ENCODE measurements around the gene ADRM1. TPM values are rescaled to one million over a fixed set of nuclear protein-coding genes. Genes with fewer than 3 reads are reported as not detected.

Gene ADRM1
- total and polyA plus RNA-seq, 3 experiments from 2014 or later: 101 to 166 (median 159) TPM

DNA sequence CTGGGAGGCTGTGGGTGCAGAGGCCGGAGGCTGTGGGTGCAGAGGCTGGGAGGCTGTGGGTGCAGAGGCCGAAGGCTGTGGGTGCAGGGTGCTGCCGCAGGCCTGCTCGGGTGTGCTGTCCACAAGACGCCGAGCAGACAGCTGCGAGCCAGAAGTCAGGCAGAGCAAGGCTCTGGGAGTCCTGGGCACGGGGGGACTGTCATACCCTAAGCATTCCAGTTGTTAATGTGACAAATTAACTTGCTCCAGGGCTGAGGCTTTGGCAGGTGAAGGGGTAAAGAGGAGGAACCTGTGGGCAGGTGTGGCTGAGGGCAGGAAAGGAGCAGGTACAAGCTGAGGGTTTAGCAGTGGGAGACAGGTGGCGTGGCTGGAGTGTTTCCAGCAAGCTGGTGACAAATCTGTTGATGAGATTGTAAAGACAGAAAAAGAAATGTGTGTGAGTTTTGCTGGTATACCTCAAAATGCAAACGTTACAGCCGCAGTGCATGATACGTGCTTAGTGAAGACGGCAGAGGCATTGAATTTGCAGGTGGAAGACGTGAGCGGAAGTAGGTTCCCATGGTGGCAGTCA is 14.2 kb upstream of the ADRM1 start:
- Histone ChIP-seq H3K4me1 (ENCODE audit: insufficient read depth, low read length) (peaks cover 5% of the 10 kb centered on the region), H3K27me3 (ENCODE audit: insufficient read depth, low read length, poor library complexity, severe bottlenecking) (no peaks in the 10 kb centered on the region), H3K36me3 (ENCODE audit: insufficient read depth, low read length) (no peaks in the 10 kb centered on the region), H3K9me3 (ENCODE audit: low read length) (no peaks in the 10 kb centered on the region), H3K27ac (ENCODE audit: low read depth, low read length) (no peak overlapping the region), H3K4me3 (ENCODE audit: low read length) (no peak overlapping the region)
- Mint-ChIP-seq H3K9me3 (no peaks in the 10 kb centered on the region), H3K4me1 (peaks cover 13 to 17% (median 16%) of the 10 kb centered on the region in 3 donors), H3K36me3 (peaks cover 0 to 66% (median 5%) of the 10 kb centered on the region in 3 donors), H3K4me3 (no peak overlapping the region), H3K27me3 (no peaks in the 10 kb centered on the region), H3K27ac (peak overlapping the region in 2 of 8 donors; percentile 25 to 43)
- no peak for DNase-seq
- ChIA-PET POLR2A (no interaction called here), CTCF (no interaction called here)

GRCh38 chr20:62289131-62289530 is 13.7 kb upstream of the ADRM1 start:
- Mint-ChIP-seq H3K9me3 (no peaks in the 10 kb centered on the region), H3K36me3 (peaks cover 0 to 66% (median 5%) of the 10 kb centered on the region in 3 donors), H3K27ac (peak overlapping the region in 1 of 8 donors; percentile 33), H3K4me1 (peaks cover 15 to 22% (median 16%) of the 10 kb centered on the region in 3 donors), H3K27me3 (no peaks in the 10 kb centered on the region), H3K4me3 (no peak overlapping the region)
- H3K4me1 ChIP-seq (ENCODE audit: insufficient read depth, low read length): peaks cover 5% of the 10 kb centered on the region
- no peaks in the 10 kb centered on the region for H3K9me3 ChIP-seq (ENCODE audit: low read length)
- ChIA-PET POLR2A (no interaction called here), CTCF (no interaction called here)
- H3K27ac ChIP-seq (ENCODE audit: low read depth, low read length): no peak overlapping the region
- no peaks in the 10 kb centered on the region for H3K27me3 ChIP-seq (ENCODE audit: insufficient read depth, low read length, poor library complexity, severe bottlenecking)
- no peaks in the 10 kb centered on the region for H3K36me3 ChIP-seq (ENCODE audit: insufficient read depth, low read length)
- DNase-seq: no peak
- H3K4me3 ChIP-seq (ENCODE audit: low read length): no peak overlapping the region

DNA sequence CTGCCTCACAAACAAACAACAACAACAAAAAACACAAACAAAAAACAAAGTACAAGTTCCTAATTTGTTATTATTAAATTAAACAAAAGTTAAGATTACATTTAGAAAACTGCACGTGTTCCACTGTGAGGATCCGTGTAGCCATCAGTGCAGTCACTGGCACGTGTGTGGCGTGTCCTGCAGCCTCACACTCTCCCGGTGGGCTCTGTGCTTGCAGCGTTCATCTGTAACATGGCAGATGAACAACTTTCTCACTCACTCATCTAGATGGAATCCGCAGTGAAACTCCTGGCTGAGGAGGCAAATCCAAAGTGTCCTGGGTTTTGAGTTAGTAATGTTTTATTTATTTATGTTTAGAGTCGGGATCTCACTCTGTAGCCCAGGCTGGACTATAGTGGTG is 12.9 kb upstream of the ADRM1 start:
- Mint-ChIP-seq H3K4me3 (no peak overlapping the region), H3K36me3 (peaks cover 0 to 64% (median 5%) of the 10 kb centered on the region in 3 donors), H3K27ac (no peak overlapping the region), H3K4me1 (peaks cover 15 to 22% (median 16%) of the 10 kb centered on the region in 3 donors), H3K27me3 (no peaks in the 10 kb centered on the region), H3K9me3 (no peaks in the 10 kb centered on the region)
- H3K4me3 ChIP-seq (ENCODE audit: low read length): no peak overlapping the region
- H3K9me3 ChIP-seq (ENCODE audit: low read length): no peaks in the 10 kb centered on the region
- ChIA-PET CTCF (no interaction called here), POLR2A (no interaction called here)
- no peaks in the 10 kb centered on the region for H3K27me3 ChIP-seq (ENCODE audit: insufficient read depth, low read length, poor library complexity, severe bottlenecking)
- no peaks in the 10 kb centered on the region for H3K36me3 ChIP-seq (ENCODE audit: insufficient read depth, low read length)
- no peak for DNase-seq
- peaks cover 5% of the 10 kb centered on the region for H3K4me1 ChIP-seq (ENCODE audit: insufficient read depth, low read length)
- no peak overlapping the region for H3K27ac ChIP-seq (ENCODE audit: low read depth, low read length)

DNA sequence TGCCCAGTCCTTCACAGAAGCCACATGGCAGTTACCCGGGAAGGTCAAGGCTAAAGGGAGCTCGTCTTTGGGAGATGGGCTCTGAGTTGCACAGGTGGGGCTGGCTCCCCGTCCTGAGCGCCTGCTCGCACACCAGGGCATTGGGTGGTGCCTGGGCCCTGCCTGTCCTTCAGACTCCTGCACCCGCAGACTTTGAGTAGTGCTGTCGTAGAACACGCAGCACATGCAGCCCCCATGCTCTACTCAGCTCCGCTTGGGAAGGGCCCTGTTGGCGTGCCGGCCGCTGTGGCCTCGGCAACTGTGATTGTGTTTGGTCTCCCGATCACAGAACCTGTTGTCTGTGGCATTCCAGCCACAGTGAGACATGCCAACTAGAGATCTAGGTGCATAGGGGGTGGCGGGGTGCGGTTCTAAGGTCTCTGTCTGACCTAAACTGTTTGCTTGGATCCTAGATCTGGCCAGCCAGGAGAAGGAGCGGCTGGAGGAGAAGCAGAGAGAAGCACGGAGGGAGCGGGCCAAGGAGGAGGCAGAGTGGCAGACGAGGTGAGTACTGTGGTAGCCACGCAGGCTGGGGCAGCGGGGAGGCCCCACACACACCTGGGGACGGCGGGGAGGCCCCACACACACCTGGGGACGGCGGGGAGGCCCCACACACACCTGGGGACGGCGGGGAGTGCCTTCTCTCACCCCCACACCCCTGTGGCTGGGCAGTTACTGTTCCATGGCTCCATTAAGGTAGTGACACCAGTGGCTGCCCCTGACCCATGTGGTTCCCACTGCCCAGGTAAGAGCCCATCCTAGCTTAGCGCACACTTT is 11.3 kb upstream of the ADRM1 start:
- Histone ChIP-seq H3K9me3 (ENCODE audit: low read length) (no peaks in the 10 kb centered on the region), H3K36me3 (ENCODE audit: insufficient read depth, low read length) (no peaks in the 10 kb centered on the region), H3K27ac (ENCODE audit: low read depth, low read length) (no peak overlapping the region), H3K4me3 (ENCODE audit: low read length) (no peak overlapping the region), H3K27me3 (ENCODE audit: insufficient read depth, low read length, poor library complexity, severe bottlenecking) (no peaks in the 10 kb centered on the region), H3K4me1 (ENCODE audit: insufficient read depth, low read length) (peaks cover 5% of the 10 kb centered on the region)
- ChIA-PET POLR2A (no interaction called here), CTCF (no interaction called here)
- peak in 1 of 5 donors; percentile 31 for DNase-seq
- H3K36me3 Mint-ChIP-seq: peaks cover 0 to 61% (median 5%) of the 10 kb centered on the region in 3 donors
- peaks cover 15 to 22% (median 16%) of the 10 kb centered on the region in 3 donors for H3K4me1 Mint-ChIP-seq
- peak overlapping the region in 2 of 7 donors; percentile 19 to 58 for H3K4me3 Mint-ChIP-seq
- H3K27ac Mint-ChIP-seq: peak overlapping the region in 7 of 8 donors; percentile 48 to 94 (median 79)
- no peaks in the 10 kb centered on the region for H3K9me3 Mint-ChIP-seq
- no peaks in the 10 kb centered on the region for H3K27me3 Mint-ChIP-seq

DNA sequence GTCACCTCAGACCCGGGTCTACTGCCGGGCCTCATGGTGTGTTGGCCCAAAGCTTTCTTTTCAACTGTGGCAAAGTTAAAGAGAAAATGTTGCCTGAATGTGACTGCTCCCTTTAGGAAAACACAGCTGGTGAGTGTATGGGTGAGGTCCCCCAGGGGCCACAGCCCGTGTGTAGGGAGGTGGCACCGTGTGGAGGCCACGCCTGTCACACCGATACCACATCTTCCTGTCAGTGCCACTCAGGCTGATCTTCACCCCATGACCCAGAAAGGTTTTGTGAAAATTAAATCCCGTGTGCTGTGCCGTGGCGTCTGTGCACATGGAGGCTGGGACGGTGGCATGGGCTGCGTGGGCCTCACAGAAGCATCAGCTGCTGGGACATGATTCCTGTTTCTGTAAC is 10.7 kb upstream of the ADRM1 start:
- ChIA-PET POLR2A (no interaction called here), CTCF (no interaction called here)
- Mint-ChIP-seq H3K4me1 (peaks cover 15 to 22% (median 16%) of the 10 kb centered on the region in 3 donors), H3K27ac (peak overlapping the region in 7 of 8 donors; percentile 48 to 94 (median 86)), H3K27me3 (no peaks in the 10 kb centered on the region), H3K4me3 (peak overlapping the region in 5 of 7 donors; percentile 15 to 81 (median 59)), H3K9me3 (no peaks in the 10 kb centered on the region), H3K36me3 (peaks cover 0 to 57% (median 5%) of the 10 kb centered on the region in 3 donors)
- peaks cover 5% of the 10 kb centered on the region for H3K4me1 ChIP-seq (ENCODE audit: insufficient read depth, low read length)
- no peaks in the 10 kb centered on the region for H3K36me3 ChIP-seq (ENCODE audit: insufficient read depth, low read length)
- peak in 3 of 5 donors; percentile 20 to 45 (median 36) for DNase-seq
- no peak overlapping the region for H3K4me3 ChIP-seq (ENCODE audit: low read length)
- H3K27me3 ChIP-seq (ENCODE audit: insufficient read depth, low read length, poor library complexity, severe bottlenecking): no peaks in the 10 kb centered on the region
- H3K27ac ChIP-seq (ENCODE audit: low read depth, low read length): no peak overlapping the region
- no peaks in the 10 kb centered on the region for H3K9me3 ChIP-seq (ENCODE audit: low read length)

GRCh38 chr20:62293111-62293784 is 9.5 kb upstream of the ADRM1 start:
- Histone ChIP-seq H3K36me3 (ENCODE audit: insufficient read depth, low read length) (no peaks in the 10 kb centered on the region), H3K4me1 (ENCODE audit: insufficient read depth, low read length) (peaks cover 5% of the 10 kb centered on the region), H3K27me3 (ENCODE audit: insufficient read depth, low read length, poor library complexity, severe bottlenecking) (no peaks in the 10 kb centered on the region), H3K4me3 (ENCODE audit: low read length) (no peak overlapping the region), H3K27ac (ENCODE audit: low read depth, low read length) (no peak overlapping the region), H3K9me3 (ENCODE audit: low read length) (no peaks in the 10 kb centered on the region)
- H3K27ac Mint-ChIP-seq: peak overlapping the region in 6 of 8 donors; percentile 36 to 95 (median 87)
- H3K4me1 Mint-ChIP-seq: peaks cover 15 to 22% (median 16%) of the 10 kb centered on the region in 3 donors
- DNase-seq: no peak
- CTCF ChIA-PET: no interaction called here
- H3K27me3 Mint-ChIP-seq: no peaks in the 10 kb centered on the region
- H3K36me3 Mint-ChIP-seq: peaks cover 0 to 56% (median 5%) of the 10 kb centered on the region in 3 donors
- no peaks in the 10 kb centered on the region for H3K9me3 Mint-ChIP-seq
- POLR2A ChIA-PET: no interaction called here
- H3K4me3 Mint-ChIP-seq: peak overlapping the region in 2 of 7 donors; percentile 20 to 22

- H3K36me3 ChIP-seq (ENCODE audit: insufficient read depth, low read length): no peaks in the 10 kb centered on the region
- Mint-ChIP-seq H3K27ac (peak overlapping the region in 3 of 8 donors; percentile 21 to 46 (median 29)), H3K4me3 (no peak overlapping the region), H3K36me3 (peaks cover 0 to 51% (median 3%) of the 10 kb centered on the region in 3 donors), H3K9me3 (no peaks in the 10 kb centered on the region), H3K27me3 (no peaks in the 10 kb centered on the region), H3K4me1 (peaks cover 15 to 22% (median 16%) of the 10 kb centered on the region in 3 donors)
- POLR2A ChIA-PET: no interaction called here
- H3K4me3 ChIP-seq (ENCODE audit: low read length): no peak overlapping the region
- no peaks in the 10 kb centered on the region for H3K27me3 ChIP-seq (ENCODE audit: insufficient read depth, low read length, poor library complexity, severe bottlenecking)
- CTCF ChIA-PET: no interaction called here
- H3K4me1 ChIP-seq (ENCODE audit: insufficient read depth, low read length): peaks cover 5% of the 10 kb centered on the region
- H3K27ac ChIP-seq (ENCODE audit: low read depth, low read length): no peak overlapping the region
- H3K9me3 ChIP-seq (ENCODE audit: low read length): no peaks in the 10 kb centered on the region
- DNase-seq: no peak
These were observed 8.9 kb upstream of the ADRM1 start for GRCh38 chr20:62293946-62294345.

DNA sequence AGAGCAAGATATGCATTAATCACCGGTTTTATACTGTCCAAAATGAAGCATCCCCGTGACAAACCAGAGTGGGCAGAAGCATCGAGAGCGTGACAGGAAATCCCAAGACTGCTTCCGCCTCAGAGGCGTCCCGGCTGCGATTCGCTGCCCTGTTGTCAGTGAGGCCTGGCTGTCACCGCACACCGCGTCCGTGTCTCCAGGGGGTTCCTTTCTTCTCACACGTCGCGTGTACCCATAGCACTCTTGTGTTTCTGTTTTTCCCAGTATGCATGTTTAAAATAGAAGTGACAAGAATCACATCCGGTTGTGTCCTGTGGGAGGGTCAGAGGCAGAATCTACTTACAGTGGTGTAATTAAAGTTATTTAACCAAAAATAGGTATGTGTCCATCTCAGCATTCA is 8.3 kb upstream of the ADRM1 start:
- Histone ChIP-seq H3K4me1 (ENCODE audit: insufficient read depth, low read length) (peaks cover 5% of the 10 kb centered on the region), H3K9me3 (ENCODE audit: low read length) (no peaks in the 10 kb centered on the region), H3K36me3 (ENCODE audit: insufficient read depth, low read length) (no peaks in the 10 kb centered on the region), H3K4me3 (ENCODE audit: low read length) (no peak overlapping the region), H3K27ac (ENCODE audit: low read depth, low read length) (no peak overlapping the region), H3K27me3 (ENCODE audit: insufficient read depth, low read length, poor library complexity, severe bottlenecking) (no peaks in the 10 kb centered on the region)
- Mint-ChIP-seq H3K27me3 (no peaks in the 10 kb centered on the region), H3K9me3 (no peaks in the 10 kb centered on the region), H3K36me3 (peaks cover 0 to 48% (median 3%) of the 10 kb centered on the region in 3 donors), H3K4me3 (no peak overlapping the region), H3K4me1 (peaks cover 15 to 22% (median 16%) of the 10 kb centered on the region in 3 donors), H3K27ac (peak overlapping the region in 1 of 8 donors; percentile 24)
- ChIA-PET POLR2A (no interaction called here), CTCF (no interaction called here)
- no peak for DNase-seq

Data from CD8-positive, alpha-beta memory T cell (primary cell).